ENCODE measurements around the gene CAMKMT.

- TF ChIP-seq, protein P1, sequence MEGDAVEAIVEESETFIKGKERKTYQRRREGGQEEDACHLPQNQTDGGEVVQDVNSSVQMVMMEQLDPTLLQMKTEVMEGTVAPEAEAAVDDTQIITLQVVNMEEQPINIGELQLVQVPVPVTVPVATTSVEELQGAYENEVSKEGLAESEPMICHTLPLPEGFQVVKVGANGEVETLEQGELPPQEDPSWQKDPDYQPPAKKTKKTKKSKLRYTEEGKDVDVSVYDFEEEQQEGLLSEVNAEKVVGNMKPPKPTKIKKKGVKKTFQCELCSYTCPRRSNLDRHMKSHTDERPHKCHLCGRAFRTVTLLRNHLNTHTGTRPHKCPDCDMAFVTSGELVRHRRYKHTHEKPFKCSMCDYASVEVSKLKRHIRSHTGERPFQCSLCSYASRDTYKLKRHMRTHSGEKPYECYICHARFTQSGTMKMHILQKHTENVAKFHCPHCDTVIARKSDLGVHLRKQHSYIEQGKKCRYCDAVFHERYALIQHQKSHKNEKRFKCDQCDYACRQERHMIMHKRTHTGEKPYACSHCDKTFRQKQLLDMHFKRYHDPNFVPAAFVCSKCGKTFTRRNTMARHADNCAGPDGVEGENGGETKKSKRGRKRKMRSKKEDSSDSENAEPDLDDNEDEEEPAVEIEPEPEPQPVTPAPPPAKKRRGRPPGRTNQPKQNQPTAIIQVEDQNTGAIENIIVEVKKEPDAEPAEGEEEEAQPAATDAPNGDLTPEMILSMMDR (conservative IDR thresholded peaks at IDR 0.05; ENCODE audit: low read length) = peak; percentile 65
- TF ChIP-seq EZH2phosphoT487 (IDR thresholded peaks at IDR 0.05; ENCODE audit: borderline replicate concordance, low read depth, low read length) = no peak
These were observed 254.3 kb downstream of the CAMKMT start for GRCh38 chr2:44615950-44616518.
